K562 (cell line): ENCODE results near the gene EGLN1. TPM values are rescaled to one million over a fixed set of nuclear protein-coding genes. Genes with fewer than 3 reads are reported as not detected.
A peak's percentile ranks its signal among the peaks of the same experiment; 100 is the strongest.

Experiments used
- ATAC-seq: fragments of 200-7000 bp; cut with Tn5 transposase; 3 replicates; pipeline ENCODE4 v1.9.1; 2020; ENCODE audit warnings: moderate library complexity
- Bru-seq: library from RNA; stranded (reverse); fragments of 400-500 nt; gene quantifications from one replicate; lab custom pipeline; 2021; lab: Mats Ljungman, UMichigan
- BruChase-seq, 2 experiments: library from RNA; stranded (reverse); fragments of 400-500 nt; gene quantifications; one replicate each; lab custom pipeline; 2021; lab: Mats Ljungman, UMichigan
- BruUV-seq: library from RNA; stranded (reverse); fragments of 400-500 nt; replicated peaks from 2 replicates; lab custom pipeline; 2021; lab: Mats Ljungman, UMichigan
- CTCF ChIA-PET: fragments of 300-600 bp; formaldehyde crosslinking; extraction: SDS; loops from one replicate; lab custom pipeline; 2021; ENCODE audit warnings: low intra/inter-chr PET ratio; lab: Yijun Ruan, JAX
- POLR2A ChIA-PET: fragments of 300-600, 350-650 bp; sonication (Branson Sonifier 250); formaldehyde crosslinking; extraction: SDS; loops from one replicate; lab custom pipeline; 2021; ENCODE audit warnings: antibody characterized with exemption, inconsistent platforms; lab: Yijun Ruan, JAX
- DNase-seq, 4 experiments: peaks; one replicate each; pipeline versions ENCODE4 v3.0.0 to v3.0.0-alpha.2; 2011 to 2018; ENCODE audit warnings: low spot score in 3 of 4, mixed read lengths in 3 of 4; ENCODE audit errors: extremely low read depth in 1 of 4
- FAIRE-seq: peaks from 2 replicates; lab custom pipeline; 2011; peaks lifted over from hg19 to GRCh38; lab: Jason Lieb, UNC
- H2AFZ ChIP-seq: 2 replicates; pipeline ENCODE4 v1.6.0; 2011; ENCODE audit warnings: low read depth, low read length, control low read depth, inconsistent platforms
- H3K27ac ChIP-seq: fragments of 200-600 bp; 3 replicates; pipeline ENCODE4 v1.8.0; 2011; ENCODE audit warnings: low read depth, mild to moderate bottlenecking, control low read depth, inconsistent platforms, low read length, moderate library complexity, mixed read lengths; ENCODE audit errors: extremely low read depth
- H3K27me3 ChIP-seq, 2 experiments: fragments of 300-600 bp in 1 of 2; 2 replicates in 1 of 2; 3 replicates in 1 of 2; pipeline versions ENCODE4 v1.6.0 to v1.8.0; 2011; ENCODE audit warnings: inconsistent platforms in 2 of 2, low read length in 2 of 2, mild to moderate bottlenecking in 1 of 2, mixed read lengths in 1 of 2, moderate library complexity in 1 of 2; ENCODE audit not compliant: control insufficient read depth in 2 of 2, insufficient read depth in 2 of 2
- H3K36me3 ChIP-seq: fragments of 300-600 bp; 3 replicates; pipeline ENCODE4 v1.8.0; 2011; ENCODE audit warnings: mild to moderate bottlenecking, low read length, inconsistent platforms; ENCODE audit not compliant: control insufficient read depth, insufficient read depth
- H3K4me1 ChIP-seq, 2 experiments: fragments of 200-600 bp in 1 of 2; replicated peaks in 1 of 2; 2 replicates in 1 of 2; 3 replicates in 1 of 2; pipeline versions ENCODE4 v1.5.1 to v1.8.0; 2011; ENCODE audit warnings: inconsistent platforms in 2 of 2, low read length in 2 of 2, mild to moderate bottlenecking in 1 of 2, mixed read lengths in 1 of 2, moderate library complexity in 1 of 2; ENCODE audit not compliant: control insufficient read depth in 2 of 2, insufficient read depth in 2 of 2
- H3K4me2 ChIP-seq: 2 replicates; pipeline ENCODE4 v1.6.1; 2011; ENCODE audit warnings: low read length, control low read depth, inconsistent platforms, mixed read lengths; ENCODE audit not compliant: insufficient read depth
- H3K4me3 ChIP-seq: fragments of 200-600 bp; sonication (generic), shearing (Covaris generic); 2 replicates; pipeline ENCODE4 v1.5.1; 2016; ENCODE audit warnings: control low read depth, inconsistent platforms
- H3K79me2 ChIP-seq: fragments of 200-600 bp; 3 replicates; pipeline ENCODE4 v1.8.0; 2011; ENCODE audit warnings: low read length, inconsistent platforms; ENCODE audit not compliant: control insufficient read depth, insufficient read depth
- H3K9ac ChIP-seq, 2 experiments: 2 replicates each; pipeline versions ENCODE4 v1.6.0 to v1.6.1; 2011; ENCODE audit warnings: low read depth in 2 of 2, low read length in 2 of 2, control low read depth in 1 of 2, inconsistent platforms in 1 of 2, mild to moderate bottlenecking in 1 of 2, mixed read lengths in 1 of 2; ENCODE audit not compliant: insufficient read depth in 1 of 2
- H3K9me1 ChIP-seq: one replicate; pipeline ENCODE4 v1.6.0; 2011; ENCODE audit warnings: inconsistent platforms, mild to moderate bottlenecking, low read length, moderate library complexity; ENCODE audit not compliant: control insufficient read depth, insufficient read depth
- H3K9me3 ChIP-seq: replicated peaks from 2 replicates; pipeline ENCODE4 v1.5.1; 2011; ENCODE audit warnings: low read depth, low read length, inconsistent platforms; ENCODE audit not compliant: control insufficient read depth, insufficient read depth
- H4K20me1 ChIP-seq: replicated peaks from 2 replicates; pipeline ENCODE4 v1.6.1; 2011; ENCODE audit warnings: low read length, inconsistent platforms, mixed read lengths; ENCODE audit not compliant: control insufficient read depth, insufficient read depth
- CBX3 ChIP-seq, 2 experiments: IDR thresholded peaks; 1 replicate in 1 of 2; 2 replicates in 1 of 2; pipeline ENCODE4 v1.6.1; 2012; ENCODE audit warnings: inconsistent platforms in 2 of 2, low read length in 2 of 2, borderline replicate concordance in 1 of 2, control low read depth in 1 of 2
- CBX8 ChIP-seq: fragments of 200-600 bp; sonication (generic); IDR thresholded peaks from 2 replicates; pipeline ENCODE4 v1.6.1; 2012; ENCODE audit warnings: borderline replicate concordance, mixed run types, low read depth, mild to moderate bottlenecking, moderate library complexity, mixed read lengths, low read length, control low read depth, inconsistent platforms; ENCODE audit not compliant: poor library complexity, severe bottlenecking; ENCODE audit errors: extremely low read depth
- FOXA3 ChIP-seq, 2 experiments: fragments of 450-650 bp in 1 of 2; sonication (generic) in 1 of 2; formaldehyde crosslinking; IDR thresholded peaks in 1 of 2; conservative IDR thresholded peaks in 1 of 2; 2 replicates each; pipeline versions ENCODE4 v1.4.0 to v1.8.0; 2020 to 2022; ENCODE audit warnings: mild to moderate bottlenecking in 2 of 2, missing genetic modification reagents in 1 of 2
- HEY1 ChIP-seq: fragments of 250-450 bp; sonication (Bioruptor Pico); IDR thresholded peaks from 2 replicates; pipeline ENCODE4 v1.5.0; 2020; ENCODE audit warnings: mild to moderate bottlenecking, moderate library complexity, borderline replicate concordance
- LARP7 ChIP-seq: fragments of 450-650 bp; IDR thresholded peaks from 2 replicates; pipeline ENCODE4 v1.6.1; 2016
- MCM7 ChIP-seq, 2 experiments: fragments of 450-650 bp; IDR thresholded peaks; 2 replicates each; pipeline ENCODE4 v1.6.1; 2016 to 2018
- MEF2D ChIP-seq: conservative IDR thresholded peaks from 2 replicates; pipeline ENCODE4 v1.6.1; 2016; ENCODE audit warnings: low read depth, missing genetic modification characterization, missing compliant biosample characterization
- NR4A1 ChIP-seq, 2 experiments: fragments of 250-450 bp in 1 of 2; fragments of 450-650 bp in 1 of 2; sonication (Bioruptor Pico) in 1 of 2; IDR thresholded peaks; 2 replicates each; pipeline versions ENCODE4 v1.4.0 to v1.6.1; 2016 to 2020; ENCODE audit warnings: mild to moderate bottlenecking in 2 of 2, missing compliant biosample characterization in 1 of 2, missing genetic modification characterization in 1 of 2, moderate library complexity in 1 of 2
- SMAD1 ChIP-seq: fragments of 150-350 bp; IDR thresholded peaks from 2 replicates; pipeline ENCODE4 v1.6.1; 2014; ENCODE audit warnings: low read length, low read depth; ENCODE audit not compliant: partially characterized antibody
- STAG1 ChIP-seq: sonication (generic); formaldehyde crosslinking; IDR thresholded peaks from 2 replicates; pipeline ENCODE4 v1.5.0; 2020; ENCODE audit warnings: missing genetic modification reagents, borderline replicate concordance
- ZFP30 ChIP-seq: fragments of 250-450 bp; sonication (Bioruptor Pico); IDR thresholded peaks from 2 replicates; pipeline ENCODE4 v1.8.0; 2022; ENCODE audit warnings: moderate library complexity, mild to moderate bottlenecking, inconsistent platforms, borderline replicate concordance
- WGBS: fragments of 100-300 bp; shearing (Covaris generic); methylation state at CpG from one replicate; pipeline ENCODE4 v1.1.6; 2016; ENCODE audit warnings: low coverage, mixed read lengths; ENCODE audit not compliant: insufficient coverage; ENCODE audit errors: missing lambda C conversion rate; 5-methylcytosine and 5-hydroxymethylcytosine counted together
- in situ Hi-C: fragments of 300-500 bp; cut with MboI; formaldehyde crosslinking; loops from 4 replicates; pipeline ENCODE4 v1.15.0; 2018; ENCODE audit warnings: inconsistent platforms, mixed read lengths
- intact Hi-C: fragments of 100-400 bp; cut with micrococcal nuclease; formaldehyde crosslinking; loops from 2 replicates; pipeline ENCODE4 v1.14.2; 2022
- long read RNA-seq, 3 experiments: library from polyadenylated mRNA in 2 of 3; library from RNA in 1 of 3; unstranded in 2 of 3; stranded (forward) in 1 of 3; transcript quantifications; one replicate each; pipeline ENCODE4 v2.0.0, GENCODE V29; 2019 to 2022
- polyA minus RNA-seq, 3 experiments: library from RNA; depleted of rRNA, polyadenylated mRNA; stranded (reverse); fragments of >200 nt; gene quantifications; 2 replicates each; pipeline ENCODE4 v1.2.3, GENCODE V29; 2011
- polyA plus RNA-seq, 8 experiments: library from polyadenylated mRNA; depleted of rRNA in 4 of 8; stranded (reverse) in 5 of 8; unstranded in 3 of 8; fragments of >200 nt; fragmentation: Nextera tagmentation in 2 of 8; fragmentation: Illumina TruSeq in 1 of 8; extraction: Ambion mirVana in 2 of 8; extraction: Trizol in 1 of 8; gene quantifications; 2 replicates each; pipeline versions ENCODE4 v1.2.1 to v1.2.3, GENCODE V29; 2011 to 2014; ENCODE audit warnings: inconsistent platforms in 1 of 8, missing spikeins in 1 of 8
- total RNA-seq, 7 experiments: library from RNA; depleted of rRNA in 6 of 7; stranded (reverse); fragments of >200 nt in 6 of 7; fragmentation: Illumina TruSeq in 2 of 7; extraction: Trizol in 2 of 7; gene quantifications; 2 replicates each; pipeline versions ENCODE4 v1.2.1 to v1.2.3, GENCODE V29; 2011 to 2021; ENCODE audit warnings: low replicate concordance in 1 of 7
- TF ChIP-seq, protein P1 (sequence below): fragments of 250-450 bp; sonication (Bioruptor Pico); IDR thresholded peaks from 2 replicates; pipeline ENCODE4 v1.5.0; 2020; ENCODE audit warnings: mild to moderate bottlenecking, borderline replicate concordance

EGLN1 gene
- total RNA-seq (2011; cell fraction: chromatin; rRNA removed; ENCODE audit: low replicate concordance) = 9.0 and 24.6 TPM in 2 replicates
- 8.0 and 10.8 TPM in 2 replicates for total RNA-seq (2011; cell fraction: nucleolus; rRNA removed)
- 13.1 and 13.6 TPM in 2 replicates for total RNA-seq (2011; cell fraction: nucleoplasm; rRNA removed)
- total RNA-seq (2014; rRNA removed) = 18.4 TPM in 2 replicates
- total RNA-seq (2014; rRNA removed; fragmentation: Illumina TruSeq; extraction: Trizol) = 30.7 and 31.8 TPM in 2 replicates
- 31.4 and 32.9 TPM in 2 replicates for total RNA-seq (2015; rRNA removed; fragmentation: Illumina TruSeq; extraction: Trizol)
- 24.6 and 25.0 TPM in 2 replicates for total RNA-seq (2021)
- polyA plus RNA-seq (2011; rRNA removed) = 38.2 and 54.3 TPM in 2 replicates
- 13.5 and 21.9 TPM in 2 replicates for polyA plus RNA-seq (2011; cell fraction: cytosol; rRNA removed)
- polyA plus RNA-seq (2011; cell fraction: nucleus; rRNA removed) = 6.9 and 13.0 TPM in 2 replicates
- polyA plus RNA-seq (2012) = 18.9 and 39.6 TPM in 2 replicates
- polyA plus RNA-seq (2014; fragmentation: Illumina TruSeq; extraction: Trizol) = 27.1 and 29.3 TPM in 2 replicates
- 1 to 10 TPM; 5.2 to 5.6 TPM for polyA plus RNA-seq (2014; fragmentation: Nextera tagmentation; extraction: Ambion mirVana)
- 14.1 and 17.2 TPM in 2 replicates for polyA plus RNA-seq (2014; rRNA removed)
- 106 and 110 TPM in 2 replicates for polyA minus RNA-seq (2011; rRNA and poly(A)+ RNA removed)
- polyA minus RNA-seq (2011; cell fraction: cytosol; rRNA and poly(A)+ RNA removed) = 25.7 and 40.9 TPM in 2 replicates
- polyA minus RNA-seq (2011; cell fraction: nucleus; rRNA and poly(A)+ RNA removed) = 13.1 and 21.5 TPM in 2 replicates
- percentile 79 among the genes with signal in this experiment for Bru-seq, nascent RNA
- percentile 81 among the genes with signal in this experiment for BruChase-seq, experiment 1, labeled RNA remaining after a 2-hour chase
- percentile 80 among the genes with signal in this experiment for BruChase-seq, experiment 2, labeled RNA remaining after a 6-hour chase
- long read RNA-seq, experiment 1, full-length matches to known transcripts = 140 of 167 reads
- long read RNA-seq, experiment 1, partial matches to known transcripts = 5 of 167 reads
- long read RNA-seq, experiment 1, other reads (novel, unspliced or antisense) = 22 of 167 reads
- long read RNA-seq, experiment 2, full-length matches to known transcripts = 10 of 32 reads
- long read RNA-seq, experiment 2, partial matches to known transcripts = 2 of 32 reads
- long read RNA-seq, experiment 2, other reads (novel, unspliced or antisense) = 20 of 32 reads
- long read RNA-seq, experiment 3, full-length matches to known transcripts = 6 of 10 reads
- long read RNA-seq, experiment 3, partial matches to known transcripts = 0 of 10 reads
- long read RNA-seq, experiment 3, other reads (novel, unspliced or antisense) = 4 of 10 reads

DNA sequence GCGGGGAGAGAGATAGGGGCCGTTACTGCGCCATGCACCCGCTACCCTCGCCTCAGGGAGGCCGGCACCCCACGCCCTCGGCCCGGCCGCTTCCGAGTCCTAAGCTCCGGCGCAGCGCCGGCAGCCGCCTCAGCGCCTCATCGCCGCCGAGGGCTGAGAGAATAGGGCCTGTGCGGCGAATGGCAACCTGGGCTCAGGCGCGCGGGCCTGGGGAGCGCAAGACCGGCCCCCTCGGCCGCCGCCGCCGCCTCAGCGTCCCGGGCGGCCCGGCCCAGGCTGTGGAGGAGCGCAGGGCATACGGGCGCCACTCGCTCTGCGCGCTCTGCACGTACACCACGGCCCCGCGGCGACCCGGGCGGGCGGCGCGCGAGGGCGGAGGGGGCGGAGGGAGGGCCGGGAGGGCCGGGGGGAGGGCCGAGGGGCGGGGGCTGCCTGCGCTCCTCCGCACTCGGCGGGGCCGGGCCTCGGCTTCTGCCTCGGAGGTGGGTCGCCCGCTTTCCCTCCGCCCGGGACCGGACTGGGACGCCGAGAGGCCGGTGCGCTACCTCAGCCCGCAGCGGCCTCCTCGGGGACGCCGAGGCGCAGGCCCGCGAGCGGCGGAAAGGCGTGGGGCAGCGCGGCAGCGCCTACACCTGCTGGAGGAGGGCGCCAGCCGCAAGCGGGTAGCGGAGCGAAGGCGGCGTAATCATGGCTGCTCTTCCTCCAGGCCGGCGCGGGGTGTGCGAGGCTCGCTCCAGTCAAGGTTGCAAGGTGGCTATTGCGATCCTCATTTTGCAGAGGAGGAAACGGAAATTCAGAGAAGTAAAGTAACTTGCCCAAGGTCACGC is at the start of gene EGLN1:
TSS of gene EGLN1 (minus strand) at position 317 of the 827 bp plus-strand sequence. CDS start 399 bp downstream, outside the sequence.
- H3K9me1 ChIP-seq = no peaks in the 10 kb centered on the region
- H3K4me2 ChIP-seq = peak within 1 kb of the TSS; percentile 93
- WGBS = under 1% methylated on average over 69 of the region's 104 CpGs
- ChIA-PET CTCF (interaction anchor here (0.8 kb wide), 1 partner anchor 182 kb away, joined by 3 read pairs; no protein-coding TSS in a partner anchor), POLR2A (interaction anchor here (1.5 to 2.7 kb wide), 5 partner anchors 8 to 96 kb away, joined by 3 to 18 read pairs (median 4); no protein-coding TSS in a partner anchor)
- DNase-seq (peak; percentile 88 to 96 (median 94)), ATAC-seq (peak; percentile 82), FAIRE-seq (no peak)
- H3K4me3 ChIP-seq = peak within 1 kb of the TSS; percentile 62
- peaks cover 45% of the 10 kb centered on the region for H3K79me2 ChIP-seq
- peaks cover 18% of the 10 kb centered on the region; the same call in 2 of the 3 replicates for H3K36me3 ChIP-seq
- H2AFZ ChIP-seq = peak within 1 kb of the TSS; percentile 98
- peak within 1 kb of the TSS; percentile 75 for H3K27ac ChIP-seq
- peaks cover 19 to 22% of the 10 kb centered on the region in 2 experiments for H3K4me1 ChIP-seq
- H4K20me1 ChIP-seq = peaks cover 32% of the 10 kb centered on the region
- H3K9me3 ChIP-seq = no peaks in the 10 kb centered on the region
- intact Hi-C loops (loop anchor here (2.0 to 5.0 kb wide), 6 partner anchors 63 to 180 kb away; partner anchors contain the start of genes GNPAT and TSNAX), in situ Hi-C loops (no loop called here)
- H3K9ac ChIP-seq = peak within 1 kb of the TSS; percentile 79 to 98
- no TSS peak for BruUV-seq
- no peaks in the 10 kb centered on the region for H3K27me3 ChIP-seq
- no peak for TF ChIP-seq FOXA3 (CRISPR knock-in tag; conservative IDR thresholded peaks at IDR 0.05 in 1 of 2, IDR thresholded peaks at IDR 0.05 in 1 of 2)
- no peak for TF ChIP-seq MCM7 (IDR thresholded peaks at IDR 0.05)
- no peak for TF ChIP-seq STAG1
- TF ChIP-seq CBX3 (IDR thresholded peaks at IDR 0.05; ENCODE audit: borderline replicate concordance in 1 of 2, low read length in 2 of 2) = peak in 1 of 2 experiments; percentile 75; a peak in 1 of 3 replicates
- no peak for TF ChIP-seq CBX8
- no peak for TF ChIP-seq HEY1 (CRISPR knock-in tag)
- TF ChIP-seq, protein P1, sequence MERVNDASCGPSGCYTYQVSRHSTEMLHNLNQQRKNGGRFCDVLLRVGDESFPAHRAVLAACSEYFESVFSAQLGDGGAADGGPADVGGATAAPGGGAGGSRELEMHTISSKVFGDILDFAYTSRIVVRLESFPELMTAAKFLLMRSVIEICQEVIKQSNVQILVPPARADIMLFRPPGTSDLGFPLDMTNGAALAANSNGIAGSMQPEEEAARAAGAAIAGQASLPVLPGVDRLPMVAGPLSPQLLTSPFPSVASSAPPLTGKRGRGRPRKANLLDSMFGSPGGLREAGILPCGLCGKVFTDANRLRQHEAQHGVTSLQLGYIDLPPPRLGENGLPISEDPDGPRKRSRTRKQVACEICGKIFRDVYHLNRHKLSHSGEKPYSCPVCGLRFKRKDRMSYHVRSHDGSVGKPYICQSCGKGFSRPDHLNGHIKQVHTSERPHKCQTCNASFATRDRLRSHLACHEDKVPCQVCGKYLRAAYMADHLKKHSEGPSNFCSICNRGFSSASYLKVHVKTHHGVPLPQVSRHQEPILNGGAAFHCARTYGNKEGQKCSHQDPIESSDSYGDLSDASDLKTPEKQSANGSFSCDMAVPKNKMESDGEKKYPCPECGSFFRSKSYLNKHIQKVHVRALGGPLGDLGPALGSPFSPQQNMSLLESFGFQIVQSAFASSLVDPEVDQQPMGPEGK (CRISPR knock-in tag) = no peak
- no peak for TF ChIP-seq ZFP30 (CRISPR knock-in tag)
- no peak for TF ChIP-seq LARP7
- peak; percentile 94 for TF ChIP-seq NR4A1 (CRISPR knock-in tag; IDR thresholded peaks at IDR 0.05)
- TF ChIP-seq NR4A1 (tag; IDR thresholded peaks at IDR 0.05) = no peak
- no peak for TF ChIP-seq MEF2D (tag)
- peak; percentile 39 for TF ChIP-seq SMAD1
